ENCODE measurements around the gene STPG2. TPM values are rescaled to one million over a fixed set of nuclear protein-coding genes. Genes with fewer than 3 reads are reported as not detected.

The STPG2 gene
- total and polyA plus RNA-seq, 2 of the 8 experiments (the other 6 are each of a cell fraction or from before 2014, with no cell fraction given): 0.03 TPM; not detected in 1

DNA sequence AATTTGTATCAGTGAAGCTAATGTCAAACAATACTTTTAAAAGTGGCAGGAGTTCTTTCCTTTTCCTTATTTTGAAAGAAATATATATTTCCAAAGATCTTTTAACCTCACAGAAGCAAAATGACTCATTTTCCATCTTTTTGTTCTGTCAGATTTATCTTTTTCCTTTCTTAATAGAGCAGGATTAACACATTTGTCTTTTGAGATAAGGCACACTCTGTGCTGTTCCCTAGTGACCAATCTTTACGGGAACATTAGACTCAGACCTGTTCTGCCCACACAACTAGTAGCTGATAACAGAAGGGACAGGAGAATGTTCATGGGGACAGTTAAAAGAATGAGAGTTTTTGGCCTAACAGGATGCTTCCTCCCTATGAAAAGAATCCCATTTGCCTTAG is 381.2 kb downstream of the STPG2 start:
- Histone ChIP-seq H2BK120ac (replicated peaks; ENCODE audit: low read depth, low read length) (no peak overlapping the region), H3K27ac (ENCODE audit: low read depth, low read length) (no peak overlapping the region), H3K23ac (ENCODE audit: insufficient read length) (no peak overlapping the region), H4K20me1 (replicated peaks in 1 of 2; ENCODE audit: control insufficient read depth in 1 of 2, insufficient read depth in 2 of 2, low read length in 2 of 2) (no peaks in the 10 kb centered on the region), H2AK5ac (ENCODE audit: low read depth, low read length) (no peak overlapping the region), H3K18ac (ENCODE audit: extremely low read depth, low read length) (no peak overlapping the region), H4K91ac (replicated peaks; ENCODE audit: insufficient read length, low read length) (no peak overlapping the region), H3K9ac (replicated peaks in 1 of 4; ENCODE audit: extremely low read depth in 1 of 4, low read depth in 3 of 4, low read length in 3 of 4) (no peak overlapping the region), H3K27me3 (replicated peaks in 1 of 4; ENCODE audit: control insufficient read depth in 3 of 4, extremely low read depth in 1 of 4, insufficient read depth in 3 of 4, low read length in 3 of 4) (no peaks in the 10 kb centered on the region), H3K79me2 (ENCODE audit: control insufficient read depth in 1 of 2, insufficient read depth in 2 of 2, low read length in 2 of 2) (no peaks in the 10 kb centered on the region), H2AFZ (ENCODE audit: low read length) (no peak overlapping the region), H2BK12ac (ENCODE audit: low read depth, low read length) (no peak overlapping the region), H3K14ac (ENCODE audit: insufficient read length) (no peak overlapping the region), H3K79me1 (ENCODE audit: low read depth, low read length) (no peaks in the 10 kb centered on the region), H3K9me3 (ENCODE audit: insufficient read depth in 2 of 2, low read depth in 1 of 2, low read length in 1 of 2) (no peaks in the 10 kb centered on the region), H3K36me3 (ENCODE audit: control insufficient read depth in 2 of 4, insufficient read depth in 4 of 4, low read length in 3 of 4) (no peaks in the 10 kb centered on the region), H4K5ac (ENCODE audit: insufficient read length, low read depth, low read length) (no peak overlapping the region), H4K8ac (ENCODE audit: extremely low read depth, insufficient read depth, low read length) (no peak overlapping the region), H3K56ac (replicated peaks; ENCODE audit: insufficient read length, low read depth, low read length) (no peak overlapping the region), H2BK5ac (ENCODE audit: low read depth, low read length) (no peak overlapping the region), H3K4me3 (ENCODE audit: extremely low read depth in 1 of 4, insufficient read depth in 2 of 4, low read depth in 3 of 4, low read length in 4 of 4) (no peak overlapping the region), H2BK20ac (ENCODE audit: low read length) (no peak overlapping the region), H2BK15ac (ENCODE audit: low read length) (no peak overlapping the region), H3K4me1 (replicated peaks in 1 of 4; ENCODE audit: control insufficient read depth in 3 of 4, insufficient read depth in 4 of 4, low read length in 3 of 4) (no peaks in the 10 kb centered on the region), H3K4ac (replicated peaks; ENCODE audit: insufficient read length, low read depth, low read length) (no peak overlapping the region), H3K4me2 (ENCODE audit: insufficient read depth in 1 of 2, low read depth in 2 of 2, low read length in 2 of 2) (no peak overlapping the region), H3K23me2 (ENCODE audit: low read depth, low read length) (no peaks in the 10 kb centered on the region)
- ChIA-PET POLR2A (ENCODE audit: partially characterized antibody) (no interaction called here), CTCF (ENCODE audit: partially characterized antibody) (interaction anchor here (1.2 to 1.8 kb wide), 3 partner anchors 12 to 225 kb away, joined by 3 to 5 read pairs (median 3); no protein-coding TSS in a partner anchor)
- no peak for FAIRE-seq
- DNase-seq (ENCODE audit: low read depth in 1 of 2, low spot score in 2 of 2): no peak
- TF ChIP-seq RBBP5 (IDR thresholded peaks at IDR 0.05; ENCODE audit: borderline replicate concordance, low read depth, low read length): no peak
- no peak for TF ChIP-seq KDM1A (IDR thresholded peaks at IDR 0.05; ENCODE audit: borderline replicate concordance, low read length)
- no peak for TF ChIP-seq BRCA1 (IDR thresholded peaks at IDR 0.05; ENCODE audit: low read depth, low read length)
- TF ChIP-seq FOSL1 (IDR thresholded peaks at IDR 0.05; ENCODE audit: insufficient read depth, low read depth, low read length): no peak
- 64% methylated on average over 1 of the region's 1 CpG; no CpG with 5 or more reads in 1 of the 2 experiments for WGBS, 2 experiments (ENCODE audit: extremely low coverage in 1 of 2, insufficient coverage in 1 of 2, insufficient read length in 1 of 2, insufficient replicate concordance in 2 of 2, low coverage in 1 of 2, low lambda C conversion rate in 2 of 2, missing lambda C conversion rate in 1 of 2)

Measured in H1 (cell line).